Panc1 (cell line): ENCODE measurements around the gene CREB3L2. TPM values are rescaled to one million over a fixed set of nuclear protein-coding genes. Genes with fewer than 3 reads are reported as not detected.

Experiments
- ATAC-seq: fragments of 200-7000 bp; cut with Tn5 transposase; 2 replicates; pipeline ENCODE4 v1.9.1; 2020; ENCODE audit warnings: mild to moderate bottlenecking, moderate library complexity
- BruUV-seq: library from RNA; stranded (reverse); fragments of 400-500 nt; replicated peaks from 2 replicates; lab custom pipeline; 2021; lab: Mats Ljungman, UMichigan
- CTCF ChIA-PET: fragments of 300-600 bp; sonication (Branson Sonifier 250); formaldehyde crosslinking; loops from one replicate; lab custom pipeline; 2022; ENCODE audit warnings: antibody characterized with exemption; lab: Charles Lee
- POLR2A ChIA-PET: fragments of 300-600 bp; sonication (Branson Sonifier 250); formaldehyde crosslinking; loops from one replicate; lab custom pipeline; 2022; ENCODE audit warnings: antibody characterized with exemption; lab: Charles Lee
- DNase-seq: peaks from one replicate; pipeline ENCODE4 v3.0.0-alpha.2; 2010; ENCODE audit warnings: low read depth, low spot score
- H3K27ac ChIP-seq: 2 replicates; pipeline ENCODE4 v1.5.1; 2011; ENCODE audit warnings: mild to moderate bottlenecking, low read length, inconsistent platforms
- H3K27me3 ChIP-seq: fragments of 200-500 bp; sonication (Bioruptor generic); 2 replicates; pipeline ENCODE4 v1.6.0; 2014; ENCODE audit warnings: low read length, inconsistent platforms; ENCODE audit not compliant: control insufficient read depth, insufficient read depth
- H3K36me3 ChIP-seq: fragments of 200-500 bp; sonication (Bioruptor generic); 2 replicates; pipeline ENCODE4 v1.5.1; 2014; ENCODE audit warnings: inconsistent platforms, mild to moderate bottlenecking, low read length, moderate library complexity; ENCODE audit not compliant: control insufficient read depth, insufficient read depth
- H3K4me1 ChIP-seq: 2 replicates; pipeline ENCODE4 v1.5.1; 2011; ENCODE audit warnings: inconsistent platforms, mild to moderate bottlenecking, low read length, moderate library complexity; ENCODE audit not compliant: control insufficient read depth, insufficient read depth
- H3K4me3 ChIP-seq, 2 experiments: 2 replicates each; pipeline ENCODE4 v1.5.1; 2011 to 2012; ENCODE audit warnings: low read depth in 2 of 2, low read length in 2 of 2, mild to moderate bottlenecking in 2 of 2, inconsistent platforms in 1 of 2, moderate library complexity in 1 of 2
- H3K9me3 ChIP-seq: fragments of 200-500 bp; sonication (Bioruptor generic); 2 replicates; pipeline ENCODE4 v1.5.1; 2014; ENCODE audit warnings: low read depth, mild to moderate bottlenecking, inconsistent platforms, low read length, moderate library complexity; ENCODE audit not compliant: control insufficient read depth, insufficient read depth
- POLR2AphosphoS5 ChIP-seq: IDR thresholded peaks from 2 replicates; pipeline ENCODE4 v1.6.1; 2012; ENCODE audit warnings: mild to moderate bottlenecking, low read depth, low read length, moderate library complexity
- SIN3A ChIP-seq: IDR thresholded peaks from 2 replicates; pipeline ENCODE4 v1.6.1; 2012; ENCODE audit warnings: low read depth, mild to moderate bottlenecking, low read length, moderate library complexity, borderline replicate concordance; ENCODE audit not compliant: insufficient read depth
- TCF7L2 ChIP-seq: IDR thresholded peaks from 2 replicates; pipeline ENCODE4 v1.6.1; 2011; ENCODE audit warnings: mild to moderate bottlenecking, low read depth, low read length, inconsistent platforms
- in situ Hi-C: cut with HindIII; loops from 2 replicates; pipeline ENCODE4 v1.10.0; 2016; ENCODE audit warnings: low sequenced_read_pairs, low pct_unique_long_range_greater_than_20kb
- intact Hi-C: fragments of 100-400 bp; cut with micrococcal nuclease; formaldehyde crosslinking; loops from one replicate; pipeline ENCODE4 v1.10.0; 2022; ENCODE audit not compliant: unreplicated experiment
- total RNA-seq: library from RNA; stranded (reverse); gene quantifications from one replicate; pipeline ENCODE4 v1.2.1, GENCODE V29; 2021; ENCODE audit not compliant: unreplicated experiment
- TF ChIP-seq, protein P1 (sequence below): fragments of 450-650 bp; IDR thresholded peaks from 2 replicates; pipeline ENCODE4 v1.5.1; 2017; ENCODE audit warnings: mild to moderate bottlenecking
- TF ChIP-seq, protein P2 (sequence below), 2 experiments: IDR thresholded peaks; 2 replicates each; pipeline ENCODE4 v1.6.1; 2011 to 2012; ENCODE audit warnings: low read depth in 2 of 2, control low read depth in 1 of 2, low read length in 1 of 2, mild to moderate bottlenecking in 1 of 2, moderate library complexity in 1 of 2; ENCODE audit not compliant: insufficient read depth in 1 of 2

CREB3L2 gene
- total RNA-seq, 1 experiment from 2014 or later, result 22.7 TPM

DNA sequence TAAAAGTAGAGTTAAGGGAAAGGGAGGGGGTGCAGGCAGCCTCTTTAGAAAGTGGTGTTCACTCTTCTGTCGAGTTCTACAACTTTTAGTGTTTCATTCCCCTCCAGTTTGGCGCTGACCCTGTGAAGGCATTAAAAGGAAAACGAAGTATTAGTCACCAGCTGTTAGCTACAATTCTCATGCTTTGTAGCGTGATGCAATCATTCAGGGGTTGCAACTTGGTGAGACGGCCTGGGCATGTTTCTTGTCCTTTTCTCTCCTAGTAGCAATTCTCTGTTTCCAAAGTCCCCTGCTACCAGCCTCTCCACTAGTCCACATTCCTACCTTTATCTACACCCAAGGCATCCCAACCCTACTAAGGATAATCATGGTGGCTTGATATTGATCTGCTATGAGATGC lies 121.5 kb downstream of the CREB3L2 start:
- Histone ChIP-seq H3K4me1 (no peaks in the 10 kb centered on the region), H3K36me3 (no peaks in the 10 kb centered on the region), H3K9me3 (no peaks in the 10 kb centered on the region), H3K4me3 (no peak overlapping the region), H3K27me3 (no peaks in the 10 kb centered on the region), H3K27ac (no peak overlapping the region)
- no peak for TF ChIP-seq POLR2AphosphoS5
- TF ChIP-seq TCF7L2, result no peak
- TF ChIP-seq, protein P1, sequence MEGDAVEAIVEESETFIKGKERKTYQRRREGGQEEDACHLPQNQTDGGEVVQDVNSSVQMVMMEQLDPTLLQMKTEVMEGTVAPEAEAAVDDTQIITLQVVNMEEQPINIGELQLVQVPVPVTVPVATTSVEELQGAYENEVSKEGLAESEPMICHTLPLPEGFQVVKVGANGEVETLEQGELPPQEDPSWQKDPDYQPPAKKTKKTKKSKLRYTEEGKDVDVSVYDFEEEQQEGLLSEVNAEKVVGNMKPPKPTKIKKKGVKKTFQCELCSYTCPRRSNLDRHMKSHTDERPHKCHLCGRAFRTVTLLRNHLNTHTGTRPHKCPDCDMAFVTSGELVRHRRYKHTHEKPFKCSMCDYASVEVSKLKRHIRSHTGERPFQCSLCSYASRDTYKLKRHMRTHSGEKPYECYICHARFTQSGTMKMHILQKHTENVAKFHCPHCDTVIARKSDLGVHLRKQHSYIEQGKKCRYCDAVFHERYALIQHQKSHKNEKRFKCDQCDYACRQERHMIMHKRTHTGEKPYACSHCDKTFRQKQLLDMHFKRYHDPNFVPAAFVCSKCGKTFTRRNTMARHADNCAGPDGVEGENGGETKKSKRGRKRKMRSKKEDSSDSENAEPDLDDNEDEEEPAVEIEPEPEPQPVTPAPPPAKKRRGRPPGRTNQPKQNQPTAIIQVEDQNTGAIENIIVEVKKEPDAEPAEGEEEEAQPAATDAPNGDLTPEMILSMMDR, result no peak
- TF ChIP-seq, protein P2, sequence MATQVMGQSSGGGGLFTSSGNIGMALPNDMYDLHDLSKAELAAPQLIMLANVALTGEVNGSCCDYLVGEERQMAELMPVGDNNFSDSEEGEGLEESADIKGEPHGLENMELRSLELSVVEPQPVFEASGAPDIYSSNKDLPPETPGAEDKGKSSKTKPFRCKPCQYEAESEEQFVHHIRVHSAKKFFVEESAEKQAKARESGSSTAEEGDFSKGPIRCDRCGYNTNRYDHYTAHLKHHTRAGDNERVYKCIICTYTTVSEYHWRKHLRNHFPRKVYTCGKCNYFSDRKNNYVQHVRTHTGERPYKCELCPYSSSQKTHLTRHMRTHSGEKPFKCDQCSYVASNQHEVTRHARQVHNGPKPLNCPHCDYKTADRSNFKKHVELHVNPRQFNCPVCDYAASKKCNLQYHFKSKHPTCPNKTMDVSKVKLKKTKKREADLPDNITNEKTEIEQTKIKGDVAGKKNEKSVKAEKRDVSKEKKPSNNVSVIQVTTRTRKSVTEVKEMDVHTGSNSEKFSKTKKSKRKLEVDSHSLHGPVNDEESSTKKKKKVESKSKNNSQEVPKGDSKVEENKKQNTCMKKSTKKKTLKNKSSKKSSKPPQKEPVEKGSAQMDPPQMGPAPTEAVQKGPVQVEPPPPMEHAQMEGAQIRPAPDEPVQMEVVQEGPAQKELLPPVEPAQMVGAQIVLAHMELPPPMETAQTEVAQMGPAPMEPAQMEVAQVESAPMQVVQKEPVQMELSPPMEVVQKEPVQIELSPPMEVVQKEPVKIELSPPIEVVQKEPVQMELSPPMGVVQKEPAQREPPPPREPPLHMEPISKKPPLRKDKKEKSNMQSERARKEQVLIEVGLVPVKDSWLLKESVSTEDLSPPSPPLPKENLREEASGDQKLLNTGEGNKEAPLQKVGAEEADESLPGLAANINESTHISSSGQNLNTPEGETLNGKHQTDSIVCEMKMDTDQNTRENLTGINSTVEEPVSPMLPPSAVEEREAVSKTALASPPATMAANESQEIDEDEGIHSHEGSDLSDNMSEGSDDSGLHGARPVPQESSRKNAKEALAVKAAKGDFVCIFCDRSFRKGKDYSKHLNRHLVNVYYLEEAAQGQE (IDR thresholded peaks at IDR 0.05; ENCODE audit: insufficient read depth in 1 of 2, low read depth in 2 of 2, low read length in 1 of 2), result no peak
- no peak for TF ChIP-seq SIN3A
- in situ Hi-C loops (no loop called here), intact Hi-C loops (no loop called here)
- no peak for DNase-seq
- no peak for ATAC-seq
- POLR2A ChIA-PET, result no interaction called here
- BruUV-seq, result no TSS peak
- CTCF ChIA-PET, result no interaction called here

DNA sequence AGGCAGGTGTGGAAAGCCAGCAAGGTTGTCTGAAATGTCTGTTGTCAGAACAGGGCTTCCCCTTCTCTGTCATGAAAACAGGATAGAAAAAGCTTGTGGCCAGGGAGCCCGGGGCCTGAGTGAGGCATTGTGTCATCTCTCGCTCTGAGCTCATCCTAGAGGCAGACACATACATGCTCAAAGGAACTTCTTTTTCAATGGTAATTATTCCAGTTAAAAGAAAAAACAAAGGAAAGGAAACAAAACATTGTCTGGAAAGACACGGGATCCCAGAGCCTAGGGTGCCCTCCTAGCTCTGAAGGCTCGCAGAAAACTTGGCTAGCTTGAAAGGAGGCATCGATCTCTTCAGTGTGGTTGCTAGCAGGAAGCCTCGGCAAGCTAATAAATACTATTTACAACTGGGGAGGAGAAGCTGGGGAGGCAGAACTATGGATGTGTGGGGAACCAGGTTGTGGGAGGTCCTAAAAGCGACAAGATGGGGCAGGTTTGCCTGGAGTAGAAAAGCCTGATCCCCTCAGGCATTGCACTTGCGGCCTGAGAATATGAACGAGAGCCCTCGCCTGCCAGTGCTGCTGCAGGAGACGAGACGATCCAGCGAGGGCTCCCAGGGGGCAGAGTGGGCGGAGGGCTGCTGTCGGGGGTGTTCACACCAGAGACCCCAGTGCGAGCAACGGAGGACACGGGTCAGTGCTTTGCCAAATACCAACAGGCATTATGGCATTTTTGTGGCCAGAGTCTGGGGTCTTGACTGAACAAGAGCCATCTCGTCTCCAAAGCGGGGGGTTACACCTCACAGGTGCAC lies 122.3 kb downstream of the CREB3L2 start:
- no peak for ATAC-seq
- no peaks in the 10 kb centered on the region for H3K36me3 ChIP-seq
- no peaks in the 10 kb centered on the region; the same call in 1 of the 2 replicates for H3K4me1 ChIP-seq
- TF ChIP-seq POLR2AphosphoS5, result no peak
- TF ChIP-seq, protein P2 (IDR thresholded peaks at IDR 0.05; ENCODE audit: insufficient read depth in 1 of 2, low read depth in 2 of 2, low read length in 1 of 2), result no peak
- no peak for DNase-seq
- H3K27me3 ChIP-seq, result no peaks in the 10 kb centered on the region
- H3K4me3 ChIP-seq, result no peak overlapping the region
- ChIA-PET CTCF (no interaction called here), POLR2A (no interaction called here)
- in situ Hi-C loops, result no loop called here
- H3K9me3 ChIP-seq, result no peaks in the 10 kb centered on the region
- no TSS peak for BruUV-seq
- intact Hi-C loops, result no loop called here
- no peak overlapping the region for H3K27ac ChIP-seq
